HG02885 (cell line): ENCODE data around the gene TCF12.

Experiments
- ATAC-seq: cut with Tn5 transposase; IDR thresholded peaks from one replicate; pipeline ENCODE4 v1.9.1; 2021; ENCODE audit warnings: mild to moderate bottlenecking; ENCODE audit not compliant: unreplicated experiment, poor library complexity

Gene TCF12

GRCh38 chr15:57323806-57324589 lies 405.6 kb downstream of the TCF12 start:
- no peak for ATAC-seq

- ATAC-seq, result no peak
Observed at GRCh38 chr15:57324590-57324890, 406.1 kb downstream of the TCF12 start.

- ATAC-seq, result no peak
Observed at GRCh38 chr15:57324944-57325679, 406.7 kb downstream of the TCF12 start.

- ATAC-seq, result no peak
Observed at GRCh38 chr15:57326196-57326595, 407.8 kb downstream of the TCF12 start.

GRCh38 chr15:57327985-57328471 lies 409.6 kb downstream of the TCF12 start:
- ATAC-seq, result no peak

- ATAC-seq, result no peak
Observed at GRCh38 chr15:57328479-57328878, 410.0 kb downstream of the TCF12 start.

GRCh38 chr15:57328897-57329296 lies 410.5 kb downstream of the TCF12 start:
- no peak for ATAC-seq

GRCh38 chr15:57329582-57330367 lies 411.3 kb downstream of the TCF12 start:
- no peak for ATAC-seq

GRCh38 chr15:57330619-57331340 lies 412.3 kb downstream of the TCF12 start:
- no peak for ATAC-seq

GRCh38 chr15:57332326-57332725 lies 413.9 kb downstream of the TCF12 start:
- ATAC-seq, result no peak

GRCh38 chr15:57333487-57333886 lies 415.0 kb downstream of the TCF12 start:
- ATAC-seq, result no peak

- no peak for ATAC-seq
Observed at GRCh38 chr15:57334257-57334656, 415.8 kb downstream of the TCF12 start.

- ATAC-seq, result no peak
Observed at GRCh38 chr15:57335293-57335715, 416.9 kb downstream of the TCF12 start.

GRCh38 chr15:57335719-57336118 lies 417.3 kb downstream of the TCF12 start:
- ATAC-seq, result no peak

GRCh38 chr15:57337868-57338411 lies 419.5 kb downstream of the TCF12 start:
- no peak for ATAC-seq

- ATAC-seq, result no peak
Observed at GRCh38 chr15:57339321-57339720, 420.9 kb downstream of the TCF12 start.
